ENCODE data around the gene DHRS7. TPM values are rescaled to one million over a fixed set of nuclear protein-coding genes. Genes with fewer than 3 reads are reported as not detected.

Gene DHRS7
- total RNA-seq = 202 and 211 TPM in 2 replicates

DNA sequence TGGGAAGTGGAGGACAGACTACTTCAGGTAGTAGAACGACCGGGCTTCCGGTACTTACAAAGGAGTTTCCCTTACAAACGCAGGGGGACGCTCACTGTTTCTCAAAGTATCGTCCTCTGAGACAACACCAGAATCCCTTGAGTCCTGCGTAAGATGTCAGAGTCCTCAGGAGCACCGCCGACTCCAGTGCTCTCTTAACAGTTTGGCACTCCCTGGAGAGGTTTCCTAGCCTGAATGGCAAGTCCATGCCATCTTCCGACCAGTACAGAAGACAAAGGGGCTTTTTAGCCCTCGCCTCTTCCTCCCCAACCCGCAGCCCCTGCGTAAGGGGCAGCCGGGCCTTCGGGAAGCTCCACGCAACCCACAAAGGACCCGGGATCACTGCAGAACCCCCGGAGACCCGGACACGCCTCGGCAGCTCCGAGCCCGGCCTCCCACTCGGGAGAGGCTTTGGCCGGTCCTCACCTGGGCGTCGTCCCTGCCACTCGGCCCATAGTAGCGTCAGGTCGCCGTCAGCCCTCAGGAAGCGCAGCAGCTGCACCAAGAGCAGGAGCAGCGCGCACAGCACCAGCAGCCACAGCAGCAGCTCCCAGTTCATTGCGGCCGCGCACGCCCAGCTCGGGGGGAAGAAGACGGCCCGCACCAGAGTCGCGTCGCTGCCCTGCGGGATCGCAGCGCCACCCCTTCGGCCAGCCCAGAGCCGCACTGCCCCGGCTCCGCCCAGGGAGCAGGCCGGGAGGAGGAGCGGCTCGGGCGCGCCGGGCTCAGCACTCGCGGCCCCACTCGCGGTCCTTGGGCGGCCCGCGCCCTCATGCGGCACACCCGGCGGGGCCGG is at the start of gene DHRS7:
Gene DHRS7, minus strand, starts transcription at position 687 of the 835 bp plus-strand sequence. Its CDS starts 89 bp downstream, at position 598.
- FAIRE-seq = no peak
- no peaks in the 10 kb centered on the region for H3K27me3 ChIP-seq (ENCODE audit: control insufficient read depth, insufficient read depth, low read length)
- peak; percentile 72 for DNase-seq (ENCODE audit: low read depth)
- peak within 1 kb of the TSS; percentile 89 for H3K4me3 ChIP-seq (ENCODE audit: low read depth, low read length)
- no peaks in the 10 kb centered on the region for H3K36me3 ChIP-seq (ENCODE audit: control insufficient read depth, insufficient read depth, low read length)
- TF ChIP-seq CTCF (IDR thresholded peaks at IDR 0.05; ENCODE audit: insufficient read depth, low read length, severe bottlenecking) = peak; percentile 37

DNA sequence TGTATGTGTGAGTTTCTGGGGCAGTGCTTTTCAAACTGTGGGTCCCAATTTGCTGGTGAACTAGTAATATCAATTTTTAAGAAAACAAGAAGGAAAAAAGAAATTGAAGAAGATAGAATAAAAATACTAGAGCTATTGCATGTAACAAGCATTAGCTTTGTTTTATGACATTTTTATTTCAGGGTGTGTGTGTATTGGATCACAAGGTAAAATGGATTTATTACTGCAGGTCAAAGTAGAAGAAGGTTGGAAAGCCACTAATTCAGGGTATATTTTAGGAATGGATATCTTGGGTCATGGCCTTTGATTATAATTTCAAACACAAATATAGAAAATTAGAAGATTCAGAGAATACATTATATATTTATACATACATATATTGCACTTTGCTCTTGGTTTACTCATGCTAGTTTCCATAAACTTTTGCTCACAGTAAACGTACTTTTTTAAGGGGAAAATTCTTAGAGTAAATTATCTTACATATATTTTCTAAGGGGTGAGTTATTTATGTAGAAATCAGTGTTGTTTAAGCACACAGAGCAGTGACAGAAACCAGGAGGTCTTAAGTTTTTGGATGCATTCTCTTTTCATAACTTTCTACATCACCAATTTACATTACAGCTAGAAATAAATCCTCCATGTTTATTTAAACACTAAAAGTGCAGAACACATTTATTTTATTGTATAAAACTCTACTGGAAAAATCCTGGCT is 49.4 kb upstream of the DHRS7 start:
- FAIRE-seq (no peak), DNase-seq (ENCODE audit: low read depth) (no peak)
- no peak overlapping the region for H3K4me3 ChIP-seq (ENCODE audit: low read depth, low read length)
- TF ChIP-seq CTCF (IDR thresholded peaks at IDR 0.05; ENCODE audit: insufficient read depth, low read length, severe bottlenecking) = no peak
- H3K36me3 ChIP-seq (ENCODE audit: control insufficient read depth, insufficient read depth, low read length) = no peaks in the 10 kb centered on the region
- no peaks in the 10 kb centered on the region for H3K27me3 ChIP-seq (ENCODE audit: control insufficient read depth, insufficient read depth, low read length)

DNA sequence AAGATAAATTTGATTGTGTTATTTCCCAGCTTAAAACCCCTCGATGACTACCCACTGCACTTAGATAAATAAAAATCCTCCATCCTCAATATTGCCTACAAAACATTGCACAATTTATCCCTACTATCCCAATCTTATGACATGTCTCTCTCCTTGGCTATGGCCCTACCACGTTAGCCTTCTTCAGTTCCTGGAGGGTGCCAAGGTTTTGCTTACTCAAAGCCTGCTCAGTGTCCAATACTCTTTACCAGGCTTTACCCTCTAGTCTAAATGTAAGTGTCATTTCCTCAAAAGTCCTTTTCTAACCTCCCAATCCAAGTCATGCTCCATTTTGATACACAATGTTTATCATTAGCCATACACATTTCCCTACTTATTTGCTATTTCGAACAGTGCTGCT is 48.8 kb upstream of the DHRS7 start:
- Histone ChIP-seq H3K4me3 (ENCODE audit: low read depth, low read length) (no peak overlapping the region), H3K27me3 (ENCODE audit: control insufficient read depth, insufficient read depth, low read length) (no peaks in the 10 kb centered on the region), H3K36me3 (ENCODE audit: control insufficient read depth, insufficient read depth, low read length) (no peaks in the 10 kb centered on the region)
- DNase-seq (ENCODE audit: low read depth) = no peak
- no peak for FAIRE-seq
- TF ChIP-seq CTCF (IDR thresholded peaks at IDR 0.05; ENCODE audit: insufficient read depth, low read length, severe bottlenecking) = no peak

DNA sequence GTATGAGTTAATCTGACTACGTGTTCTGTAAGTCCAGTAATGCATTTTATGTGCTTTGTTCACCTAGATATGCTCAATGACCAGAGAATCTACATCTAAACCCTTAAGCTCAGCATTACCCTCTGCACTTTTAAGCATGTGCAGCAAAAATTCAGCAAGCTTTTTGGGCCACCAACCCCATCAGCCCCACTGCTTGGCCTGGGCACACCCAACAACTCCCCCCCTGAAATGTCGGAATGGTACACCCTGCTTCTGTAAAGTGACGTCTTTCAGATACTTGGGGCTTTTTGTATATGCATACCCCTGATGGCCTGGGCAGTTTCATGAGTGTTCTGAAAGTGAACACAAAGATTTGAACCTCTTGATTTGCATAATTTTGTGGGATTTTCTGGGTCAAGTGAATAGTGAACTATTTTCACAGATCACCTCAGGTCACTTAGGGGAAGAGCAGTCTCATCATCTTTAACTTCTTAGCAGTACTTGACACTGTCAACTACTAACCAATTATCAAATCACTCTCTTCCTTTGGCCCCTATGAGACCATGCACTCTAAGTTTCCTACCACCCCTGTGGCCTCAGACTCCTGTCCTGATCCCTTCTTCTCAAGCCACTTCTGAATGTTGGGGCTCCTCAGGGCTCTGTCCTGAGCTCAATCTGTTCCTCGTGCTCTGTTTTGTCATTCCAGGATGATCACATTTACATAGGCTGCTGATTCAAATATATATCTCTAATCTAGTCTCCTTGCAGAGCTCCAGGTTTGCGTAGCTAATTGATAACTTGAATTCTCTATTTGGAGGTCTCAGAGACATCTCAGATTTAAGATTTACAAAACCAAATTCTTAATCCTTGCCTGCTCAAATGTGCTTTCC is 47.5 kb upstream of the DHRS7 start:
- Histone ChIP-seq H3K27me3 (ENCODE audit: control insufficient read depth, insufficient read depth, low read length) (peaks cover 1% of the 10 kb centered on the region), H3K36me3 (ENCODE audit: control insufficient read depth, insufficient read depth, low read length) (no peaks in the 10 kb centered on the region), H3K4me3 (ENCODE audit: low read depth, low read length) (no peak overlapping the region)
- FAIRE-seq (no peak), DNase-seq (ENCODE audit: low read depth) (no peak)
- TF ChIP-seq CTCF (IDR thresholded peaks at IDR 0.05; ENCODE audit: insufficient read depth, low read length, severe bottlenecking) = no peak

- FAIRE-seq = no peak
- DNase-seq (ENCODE audit: low read depth) = no peak
- no peaks in the 10 kb centered on the region for H3K36me3 ChIP-seq (ENCODE audit: control insufficient read depth, insufficient read depth, low read length)
- H3K27me3 ChIP-seq (ENCODE audit: control insufficient read depth, insufficient read depth, low read length) = peaks cover 3% of the 10 kb centered on the region
- no peak overlapping the region for H3K4me3 ChIP-seq (ENCODE audit: low read depth, low read length)
- no peak for TF ChIP-seq CTCF (IDR thresholded peaks at IDR 0.05; ENCODE audit: insufficient read depth, low read length, severe bottlenecking)
These were observed 46.0 kb upstream of the DHRS7 start for GRCh38 chr14:60211153-60211552.
